ENCODE results near the gene MACF1. TPM values are rescaled to one million over a fixed set of nuclear protein-coding genes. Genes with fewer than 3 reads are reported as not detected.

MACF1 gene
- 155 and 159 TPM in 2 replicates for total RNA-seq
- total RNA-seq (2013), result 278 TPM
- 64.1 and 84.4 TPM in 2 replicates for polyA plus RNA-seq
- 204 and 406 TPM in 2 replicates for polyA minus RNA-seq

DNA sequence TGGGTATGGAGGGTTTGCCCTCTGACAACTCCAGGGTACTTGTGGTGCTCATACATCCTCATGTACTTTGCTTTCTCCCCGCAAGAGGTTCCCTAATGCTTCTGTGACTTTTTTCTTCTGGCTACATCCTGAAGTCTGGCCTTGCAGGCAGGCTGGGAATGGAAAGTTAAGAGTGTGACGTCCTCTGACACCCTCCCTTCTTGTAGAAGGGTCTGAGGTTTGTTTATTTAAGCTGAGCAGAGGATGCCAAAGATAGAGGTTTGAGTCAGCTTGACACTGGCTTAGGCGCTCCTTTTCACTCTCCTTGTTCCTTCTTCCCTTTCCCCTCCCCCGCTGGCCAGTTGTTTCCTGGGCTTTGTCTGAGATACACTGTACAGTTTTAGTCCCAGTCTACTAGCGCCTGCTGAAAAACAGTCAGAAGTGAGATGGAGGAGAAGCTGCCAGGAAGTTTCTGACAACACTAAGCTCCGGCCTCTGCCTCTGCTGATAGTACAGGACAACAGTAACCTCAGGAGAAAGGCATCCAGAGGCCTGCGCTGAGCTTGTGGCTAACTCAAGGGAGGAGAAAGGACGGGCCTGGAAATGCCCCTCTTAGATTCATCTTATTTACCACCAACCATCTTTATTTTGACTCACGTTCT, at the start of gene MACF1:
Gene MACF1, plus strand, starts transcription at position 255 of the 641 bp plus-strand sequence. Its CDS starts 328 bp downstream, at position 583.
- no peaks in the 10 kb centered on the region for H3K36me3 ChIP-seq (replicated peaks in 1 of 2; ENCODE audit: control extremely low read depth in 1 of 2, control insufficient read depth in 1 of 2, extremely low read depth in 1 of 2, insufficient read depth in 2 of 2, low read length in 1 of 2)
- peak within 1 kb of the TSS; percentile 17 to 33 for H3K27ac ChIP-seq (ENCODE audit: low read length in 2 of 2)
- ChIA-PET POLR2A (interaction anchor here (0.7 to 1.6 kb wide), 2 partner anchors 10 to 37 kb away, joined by 4 to 7 read pairs; no protein-coding TSS in a partner anchor), CTCF (interaction anchor here (1.0 to 9.8 kb wide), 8 partner anchors 9 to 106 kb away, joined by 3 to 79 read pairs (median 5); no protein-coding TSS in a partner anchor)
- H3K4me2 ChIP-seq (replicated peaks; ENCODE audit: low read depth, low read length, poor library complexity, severe bottlenecking), result peak within 1 kb of the TSS; percentile 54
- no peaks in the 10 kb centered on the region for H3K79me2 ChIP-seq (ENCODE audit: control insufficient read depth, insufficient read depth, low read length)
- H3K27ac Mint-ChIP-seq, result peak within 1 kb of the TSS; percentile 80
- no peaks in the 10 kb centered on the region for H3K27me3 ChIP-seq (replicated peaks in 1 of 4; ENCODE audit: control extremely low read depth in 1 of 4, control insufficient read depth in 3 of 4, insufficient read depth in 4 of 4, low read length in 3 of 4)
- peak within 1 kb of the TSS; percentile 80 for H3K4me3 Mint-ChIP-seq
- H3K4me1 ChIP-seq (ENCODE audit: control insufficient read depth in 2 of 2, insufficient read depth in 2 of 2, low read length in 2 of 2), result peaks cover 21 to 22% of the 10 kb centered on the region in 2 donors
- intact Hi-C loops (cut with micrococcal nuclease), result loop anchor here (1.0 to 2.0 kb wide), 3 partner anchors 7 to 16 kb away; no protein-coding TSS in a partner anchor
- 19% methylated on average over 4 of the region's 9 CpGs for WGBS (ENCODE audit: insufficient coverage)
- ATAC-seq (ENCODE audit: low read depth), result peak; percentile 17
- H3K4me3 ChIP-seq (ENCODE audit: control extremely low read depth in 1 of 5, extremely low read depth in 1 of 5, insufficient read depth in 1 of 5, low read depth in 2 of 5, low read length in 4 of 5), result peak within 1 kb of the TSS in 4 of 5 experiments; percentile 7 to 41 (median 22)
- H3K27me3 Mint-ChIP-seq, result no peaks in the 10 kb centered on the region
- H3K9me3 ChIP-seq (ENCODE audit: control extremely low read depth in 1 of 3, control insufficient read depth in 2 of 3, insufficient read depth in 1 of 3, low read length in 2 of 3), result no peaks in the 10 kb centered on the region
- peaks cover 25% of the 10 kb centered on the region for H3K4me1 Mint-ChIP-seq
- no peaks in the 10 kb centered on the region for H4K20me1 ChIP-seq (ENCODE audit: control insufficient read depth, insufficient read depth, low read length, poor library complexity, severe bottlenecking)
- H3K9ac ChIP-seq (ENCODE audit: low read length), result peak within 1 kb of the TSS; percentile 49
- TF ChIP-seq, protein P1, sequence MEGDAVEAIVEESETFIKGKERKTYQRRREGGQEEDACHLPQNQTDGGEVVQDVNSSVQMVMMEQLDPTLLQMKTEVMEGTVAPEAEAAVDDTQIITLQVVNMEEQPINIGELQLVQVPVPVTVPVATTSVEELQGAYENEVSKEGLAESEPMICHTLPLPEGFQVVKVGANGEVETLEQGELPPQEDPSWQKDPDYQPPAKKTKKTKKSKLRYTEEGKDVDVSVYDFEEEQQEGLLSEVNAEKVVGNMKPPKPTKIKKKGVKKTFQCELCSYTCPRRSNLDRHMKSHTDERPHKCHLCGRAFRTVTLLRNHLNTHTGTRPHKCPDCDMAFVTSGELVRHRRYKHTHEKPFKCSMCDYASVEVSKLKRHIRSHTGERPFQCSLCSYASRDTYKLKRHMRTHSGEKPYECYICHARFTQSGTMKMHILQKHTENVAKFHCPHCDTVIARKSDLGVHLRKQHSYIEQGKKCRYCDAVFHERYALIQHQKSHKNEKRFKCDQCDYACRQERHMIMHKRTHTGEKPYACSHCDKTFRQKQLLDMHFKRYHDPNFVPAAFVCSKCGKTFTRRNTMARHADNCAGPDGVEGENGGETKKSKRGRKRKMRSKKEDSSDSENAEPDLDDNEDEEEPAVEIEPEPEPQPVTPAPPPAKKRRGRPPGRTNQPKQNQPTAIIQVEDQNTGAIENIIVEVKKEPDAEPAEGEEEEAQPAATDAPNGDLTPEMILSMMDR (IDR thresholded peaks at IDR 0.05), result no peak
- no peak for TF ChIP-seq EZH2 (IDR thresholded peaks at IDR 0.05; ENCODE audit: borderline replicate concordance, insufficient read depth, low read depth, low read length, poor library complexity, severe bottlenecking)
- peak; percentile 29 for DNase-seq
- H3K9me3 Mint-ChIP-seq (ENCODE audit: insufficient read depth), result no peaks in the 10 kb centered on the region
- H2AFZ ChIP-seq (ENCODE audit: insufficient read depth, low read depth, low read length, poor library complexity, severe bottlenecking), result peak within 1 kb of the TSS; percentile 91

GRCh38 chr1:39157304-39157703, 47.2 kb upstream of the MACF1 start:
- H3K9me3 Mint-ChIP-seq (ENCODE audit: insufficient read depth), result no peaks in the 10 kb centered on the region
- ChIA-PET POLR2A (interaction anchor here (0.6 kb wide), 1 partner anchor 16 kb away, joined by 7 read pairs; no protein-coding TSS in a partner anchor), CTCF (interaction anchor here (0.9 to 1.8 kb wide), 2 partner anchors 26 to 101 kb away, joined by 3 to 6 read pairs; no protein-coding TSS in a partner anchor)
- TF ChIP-seq, protein P1 (IDR thresholded peaks at IDR 0.05), result no peak
- TF ChIP-seq EZH2 (IDR thresholded peaks at IDR 0.05; ENCODE audit: borderline replicate concordance, insufficient read depth, low read depth, low read length, poor library complexity, severe bottlenecking), result no peak
- ATAC-seq (ENCODE audit: low read depth) (no peak), DNase-seq (no peak)
- intact Hi-C loops (cut with micrococcal nuclease), result no loop called here
- peaks cover 7% of the 10 kb centered on the region for H3K27me3 Mint-ChIP-seq
- H3K27ac ChIP-seq (ENCODE audit: low read length in 2 of 2), result no peak overlapping the region
- H2AFZ ChIP-seq (ENCODE audit: insufficient read depth, low read depth, low read length, poor library complexity, severe bottlenecking), result no peak overlapping the region
- no peak overlapping the region for H3K4me2 ChIP-seq (replicated peaks; ENCODE audit: low read depth, low read length, poor library complexity, severe bottlenecking)
- H3K4me1 Mint-ChIP-seq, result no peaks in the 10 kb centered on the region
- no peaks in the 10 kb centered on the region for H3K79me2 ChIP-seq (ENCODE audit: control insufficient read depth, insufficient read depth, low read length)
- H3K4me3 Mint-ChIP-seq, result no peak overlapping the region
- no peaks in the 10 kb centered on the region for H3K4me1 ChIP-seq (ENCODE audit: control insufficient read depth in 2 of 2, insufficient read depth in 2 of 2, low read length in 2 of 2)
- no peak overlapping the region for H3K9ac ChIP-seq (ENCODE audit: low read length)
- no peaks in the 10 kb centered on the region for H3K9me3 ChIP-seq (ENCODE audit: control extremely low read depth in 1 of 3, control insufficient read depth in 2 of 3, insufficient read depth in 1 of 3, low read length in 2 of 3)
- H3K27me3 ChIP-seq (replicated peaks in 1 of 4; ENCODE audit: control extremely low read depth in 1 of 4, control insufficient read depth in 3 of 4, insufficient read depth in 4 of 4, low read length in 3 of 4), result no peaks in the 10 kb centered on the region
- no peaks in the 10 kb centered on the region for H3K36me3 ChIP-seq (replicated peaks in 1 of 2; ENCODE audit: control extremely low read depth in 1 of 2, control insufficient read depth in 1 of 2, extremely low read depth in 1 of 2, insufficient read depth in 2 of 2, low read length in 1 of 2)
- H3K27ac Mint-ChIP-seq, result no peak overlapping the region
- no peak overlapping the region for H3K4me3 ChIP-seq (ENCODE audit: control extremely low read depth in 1 of 5, extremely low read depth in 1 of 5, insufficient read depth in 1 of 5, low read depth in 2 of 5, low read length in 4 of 5)
- H4K20me1 ChIP-seq (ENCODE audit: control insufficient read depth, insufficient read depth, low read length, poor library complexity, severe bottlenecking), result no peaks in the 10 kb centered on the region
